HL-60 (cell line): ENCODE data around the gene MGAT5.

Experiments
- DNase-seq, 2 experiments: peaks; one replicate each; pipeline ENCODE4 v3.0.0-alpha.2; 2010 to 2020; ENCODE audit warnings: low read depth in 1 of 2, low spot score in 1 of 2
- H3K27ac ChIP-seq: fragments of 250-450 bp; sonication (Bioruptor Pico); replicated peaks from 2 replicates; pipeline ENCODE4 v1.5.1; 2020; ENCODE audit warnings: mild to moderate bottlenecking, moderate library complexity
- H3K27me3 ChIP-seq: fragments of 250-450 bp; sonication (Bioruptor Pico); 2 replicates; pipeline ENCODE4 v1.5.1; 2021; ENCODE audit warnings: mild to moderate bottlenecking, moderate library complexity; ENCODE audit not compliant: insufficient read depth, poor library complexity, severe bottlenecking
- H3K4me3 ChIP-seq: replicated peaks from 2 replicates; pipeline ENCODE4 v1.5.1; 2011; ENCODE audit warnings: mild to moderate bottlenecking, control low read depth, low read length; ENCODE audit not compliant: insufficient read depth
- CTCF ChIP-seq: IDR thresholded peaks from one replicate; pipeline ENCODE4 v1.5.1; 2011; ENCODE audit warnings: low read length, control low read depth, inconsistent platforms; ENCODE audit not compliant: insufficient read depth
- GABPA ChIP-seq: IDR thresholded peaks from 2 replicates; pipeline ENCODE4 v1.6.1; 2012; ENCODE audit warnings: low read depth
- POLR2AphosphoS5 ChIP-seq: IDR thresholded peaks from 2 replicates; pipeline ENCODE4 v1.6.1; 2012; ENCODE audit warnings: low read depth
- REST ChIP-seq: IDR thresholded peaks from 2 replicates; pipeline ENCODE4 v1.6.1; 2012; ENCODE audit warnings: low read depth; ENCODE audit not compliant: insufficient replicate concordance
- SPI1 ChIP-seq: IDR thresholded peaks from 2 replicates; pipeline ENCODE4 v1.6.1; 2012; ENCODE audit warnings: low read depth, mild to moderate bottlenecking, borderline replicate concordance

Gene MGAT5

GRCh38 chr2:134258684-134259388, 5.0 kb downstream of the MGAT5 start:
- TF ChIP-seq GABPA = no peak
- no peak for TF ChIP-seq CTCF
- TF ChIP-seq POLR2AphosphoS5 = no peak
- TF ChIP-seq REST = no peak
- TF ChIP-seq SPI1 = no peak
- no peak overlapping the region for H3K4me3 ChIP-seq
- no peak for DNase-seq

GRCh38 chr2:134259571-134259970, 5.7 kb downstream of the MGAT5 start:
- no peaks in the 10 kb centered on the region for H3K27me3 ChIP-seq
- no peak overlapping the region for H3K27ac ChIP-seq
- no peak overlapping the region for H3K4me3 ChIP-seq
- no peak for TF ChIP-seq POLR2AphosphoS5
- TF ChIP-seq GABPA = no peak
- TF ChIP-seq REST = no peak
- TF ChIP-seq CTCF = no peak
- no peak for TF ChIP-seq SPI1
- no peak for DNase-seq

More at GRCh38 chr2:134258684-134259388, 5.0 kb downstream of the MGAT5 start:
- H3K27ac ChIP-seq = no peak overlapping the region
- no peaks in the 10 kb centered on the region for H3K27me3 ChIP-seq

GRCh38 chr2:134259994-134260393, 6.1 kb downstream of the MGAT5 start:
- no peak for DNase-seq
- TF ChIP-seq SPI1 = no peak
- no peak for TF ChIP-seq CTCF
- no peak for TF ChIP-seq GABPA
- no peak overlapping the region for H3K4me3 ChIP-seq
- no peak overlapping the region for H3K27ac ChIP-seq
- H3K27me3 ChIP-seq = no peaks in the 10 kb centered on the region

GRCh38 chr2:134260713-134261112, 6.8 kb downstream of the MGAT5 start:
- Histone ChIP-seq H3K27ac (no peak overlapping the region), H3K4me3 (no peak overlapping the region), H3K27me3 (no peaks in the 10 kb centered on the region)
- no peak for DNase-seq
- TF ChIP-seq REST = no peak
- no peak for TF ChIP-seq SPI1
- no peak for TF ChIP-seq POLR2AphosphoS5
- TF ChIP-seq GABPA = no peak
- no peak for TF ChIP-seq CTCF
